K562 (cell line): Measurements from ENCODE around the gene RNF213. TPM values are rescaled to one million over a fixed set of nuclear protein-coding genes. Genes with fewer than 3 reads are reported as not detected.
A peak's percentile ranks its signal among the peaks of the same experiment; 100 is the strongest.

Experiments used
- ATAC-seq: fragments of 200-7000 bp; cut with Tn5 transposase; 3 replicates; pipeline ENCODE4 v1.9.1; 2020; ENCODE audit warnings: moderate library complexity
- BruUV-seq: library from RNA; stranded (reverse); fragments of 400-500 nt; replicated peaks from 2 replicates; lab custom pipeline; 2021; lab: Mats Ljungman, UMichigan
- CTCF ChIA-PET: fragments of 300-600 bp; formaldehyde crosslinking; extraction: SDS; loops from one replicate; lab custom pipeline; 2021; ENCODE audit warnings: low intra/inter-chr PET ratio; lab: Yijun Ruan, JAX
- POLR2A ChIA-PET: fragments of 300-600, 350-650 bp; sonication (Branson Sonifier 250); formaldehyde crosslinking; extraction: SDS; loops from one replicate; lab custom pipeline; 2021; ENCODE audit warnings: antibody characterized with exemption, inconsistent platforms; lab: Yijun Ruan, JAX
- DNase-seq, 4 experiments: peaks; one replicate each; pipeline versions ENCODE4 v3.0.0 to v3.0.0-alpha.2; 2011 to 2018; ENCODE audit warnings: low spot score in 3 of 4, mixed read lengths in 3 of 4; ENCODE audit errors: extremely low read depth in 1 of 4
- FAIRE-seq: peaks from 2 replicates; lab custom pipeline; 2011; peaks lifted over from hg19 to GRCh38; lab: Jason Lieb, UNC
- H2AFZ ChIP-seq: 2 replicates; pipeline ENCODE4 v1.6.0; 2011; ENCODE audit warnings: low read depth, low read length, control low read depth, inconsistent platforms
- H3K27ac ChIP-seq: fragments of 200-600 bp; 3 replicates; pipeline ENCODE4 v1.8.0; 2011; ENCODE audit warnings: low read depth, mild to moderate bottlenecking, control low read depth, inconsistent platforms, low read length, moderate library complexity, mixed read lengths; ENCODE audit errors: extremely low read depth
- H3K27me3 ChIP-seq, 2 experiments: fragments of 300-600 bp in 1 of 2; 2 replicates in 1 of 2; 3 replicates in 1 of 2; pipeline versions ENCODE4 v1.6.0 to v1.8.0; 2011; ENCODE audit warnings: inconsistent platforms in 2 of 2, low read length in 2 of 2, mild to moderate bottlenecking in 1 of 2, mixed read lengths in 1 of 2, moderate library complexity in 1 of 2; ENCODE audit not compliant: control insufficient read depth in 2 of 2, insufficient read depth in 2 of 2
- H3K36me3 ChIP-seq: fragments of 300-600 bp; 3 replicates; pipeline ENCODE4 v1.8.0; 2011; ENCODE audit warnings: mild to moderate bottlenecking, low read length, inconsistent platforms; ENCODE audit not compliant: control insufficient read depth, insufficient read depth
- H3K4me1 ChIP-seq, 2 experiments: fragments of 200-600 bp in 1 of 2; replicated peaks in 1 of 2; 2 replicates in 1 of 2; 3 replicates in 1 of 2; pipeline versions ENCODE4 v1.5.1 to v1.8.0; 2011; ENCODE audit warnings: inconsistent platforms in 2 of 2, low read length in 2 of 2, mild to moderate bottlenecking in 1 of 2, mixed read lengths in 1 of 2, moderate library complexity in 1 of 2; ENCODE audit not compliant: control insufficient read depth in 2 of 2, insufficient read depth in 2 of 2
- H3K4me2 ChIP-seq: 2 replicates; pipeline ENCODE4 v1.6.1; 2011; ENCODE audit warnings: low read length, control low read depth, inconsistent platforms, mixed read lengths; ENCODE audit not compliant: insufficient read depth
- H3K4me3 ChIP-seq: fragments of 200-600 bp; sonication (generic), shearing (Covaris generic); 2 replicates; pipeline ENCODE4 v1.5.1; 2016; ENCODE audit warnings: control low read depth, inconsistent platforms
- H3K79me2 ChIP-seq: fragments of 200-600 bp; 3 replicates; pipeline ENCODE4 v1.8.0; 2011; ENCODE audit warnings: low read length, inconsistent platforms; ENCODE audit not compliant: control insufficient read depth, insufficient read depth
- H3K9ac ChIP-seq, 2 experiments: 2 replicates each; pipeline versions ENCODE4 v1.6.0 to v1.6.1; 2011; ENCODE audit warnings: low read depth in 2 of 2, low read length in 2 of 2, control low read depth in 1 of 2, inconsistent platforms in 1 of 2, mild to moderate bottlenecking in 1 of 2, mixed read lengths in 1 of 2; ENCODE audit not compliant: insufficient read depth in 1 of 2
- H3K9me1 ChIP-seq: one replicate; pipeline ENCODE4 v1.6.0; 2011; ENCODE audit warnings: inconsistent platforms, mild to moderate bottlenecking, low read length, moderate library complexity; ENCODE audit not compliant: control insufficient read depth, insufficient read depth
- H3K9me3 ChIP-seq: replicated peaks from 2 replicates; pipeline ENCODE4 v1.5.1; 2011; ENCODE audit warnings: low read depth, low read length, inconsistent platforms; ENCODE audit not compliant: control insufficient read depth, insufficient read depth
- H4K20me1 ChIP-seq: replicated peaks from 2 replicates; pipeline ENCODE4 v1.6.1; 2011; ENCODE audit warnings: low read length, inconsistent platforms, mixed read lengths; ENCODE audit not compliant: control insufficient read depth, insufficient read depth
- LEF1 ChIP-seq: fragments of 450-650 bp; IDR thresholded peaks from 2 replicates; pipeline ENCODE4 v1.6.1; 2016; ENCODE audit warnings: mild to moderate bottlenecking
- WGBS: fragments of 100-300 bp; shearing (Covaris generic); methylation state at CpG from one replicate; pipeline ENCODE4 v1.1.6; 2016; ENCODE audit warnings: low coverage, mixed read lengths; ENCODE audit not compliant: insufficient coverage; ENCODE audit errors: missing lambda C conversion rate; 5-methylcytosine and 5-hydroxymethylcytosine counted together
- in situ Hi-C: fragments of 300-500 bp; cut with MboI; formaldehyde crosslinking; loops from 4 replicates; pipeline ENCODE4 v1.15.0; 2018; ENCODE audit warnings: inconsistent platforms, mixed read lengths
- intact Hi-C: fragments of 100-400 bp; cut with micrococcal nuclease; formaldehyde crosslinking; loops from 2 replicates; pipeline ENCODE4 v1.14.2; 2022
- polyA plus RNA-seq, 8 experiments: library from polyadenylated mRNA; depleted of rRNA in 4 of 8; stranded (reverse) in 5 of 8; unstranded in 3 of 8; fragments of >200 nt; fragmentation: Nextera tagmentation in 2 of 8; fragmentation: Illumina TruSeq in 1 of 8; extraction: Ambion mirVana in 2 of 8; extraction: Trizol in 1 of 8; gene quantifications; 2 replicates each; pipeline versions ENCODE4 v1.2.1 to v1.2.3, GENCODE V29; 2011 to 2014; ENCODE audit warnings: inconsistent platforms in 1 of 8, missing spikeins in 1 of 8
- total RNA-seq, 7 experiments: library from RNA; depleted of rRNA in 6 of 7; stranded (reverse); fragments of >200 nt in 6 of 7; fragmentation: Illumina TruSeq in 2 of 7; extraction: Trizol in 2 of 7; gene quantifications; 2 replicates each; pipeline versions ENCODE4 v1.2.1 to v1.2.3, GENCODE V29; 2011 to 2021; ENCODE audit warnings: low replicate concordance in 1 of 7
- TF ChIP-seq, protein P1 (sequence below): fragments of 450-650 bp; IDR thresholded peaks from 2 replicates; pipeline ENCODE4 v1.6.1; 2018; ENCODE audit not compliant: partially characterized antibody

Gene RNF213
- total and polyA plus RNA-seq, 9 of the 15 experiments (the other 6 are each of a cell fraction or from before 2014, with no cell fraction given), result 5.3 to 33.6 (median 17.9) TPM

DNA sequence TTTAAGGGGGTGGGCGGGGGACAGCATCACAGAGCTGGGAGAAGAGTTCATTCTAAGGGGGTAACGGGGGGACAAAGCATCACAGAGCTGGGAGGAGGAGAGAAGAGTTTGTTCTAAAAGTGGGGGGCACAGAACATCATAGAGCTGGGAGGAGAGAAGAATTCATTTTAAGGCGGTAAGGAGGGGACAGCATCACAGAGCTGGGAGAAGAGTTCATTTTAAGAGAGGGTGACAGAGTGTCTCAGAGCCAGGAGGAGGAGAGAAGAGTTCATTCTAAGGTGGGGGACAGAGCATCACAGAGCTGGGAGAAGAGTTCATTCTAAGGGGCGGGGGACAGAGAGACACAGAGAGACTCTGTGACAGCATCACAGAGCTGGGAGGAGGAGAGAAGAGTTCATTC lies 182.1 kb downstream of the RNF213 start:
- DNase-seq (no peak), ATAC-seq (no peak), FAIRE-seq (no peak)
- ChIA-PET CTCF (no interaction called here), POLR2A (interaction anchor here (0.6 kb wide), 1 partner anchor 9 kb away, joined by 3 read pairs; no protein-coding TSS in a partner anchor)
- intact Hi-C loops (no loop called here), in situ Hi-C loops (no loop called here)
- Histone ChIP-seq H3K27ac (no peak overlapping the region), H4K20me1 (peaks cover 8% of the 10 kb centered on the region), H3K27me3 (peaks cover 7 to 58% of the 10 kb centered on the region in 2 experiments; a peak in 3 of 5 replicates), H3K4me1 (peaks cover 0 to 30% of the 10 kb centered on the region in 2 experiments; a peak in 2 of 5 replicates), H3K79me2 (no peaks in the 10 kb centered on the region), H3K36me3 (no peaks in the 10 kb centered on the region), H3K4me3 (no peak overlapping the region), H3K9me3 (no peaks in the 10 kb centered on the region), H3K4me2 (no peak overlapping the region), H2AFZ (no peak overlapping the region), H3K9ac (no peak overlapping the region), H3K9me1 (no peaks in the 10 kb centered on the region)
- WGBS, result 0% methylated on average over 2 of the region's 4 CpGs
- TF ChIP-seq LEF1, result no peak
- TF ChIP-seq, protein P1, sequence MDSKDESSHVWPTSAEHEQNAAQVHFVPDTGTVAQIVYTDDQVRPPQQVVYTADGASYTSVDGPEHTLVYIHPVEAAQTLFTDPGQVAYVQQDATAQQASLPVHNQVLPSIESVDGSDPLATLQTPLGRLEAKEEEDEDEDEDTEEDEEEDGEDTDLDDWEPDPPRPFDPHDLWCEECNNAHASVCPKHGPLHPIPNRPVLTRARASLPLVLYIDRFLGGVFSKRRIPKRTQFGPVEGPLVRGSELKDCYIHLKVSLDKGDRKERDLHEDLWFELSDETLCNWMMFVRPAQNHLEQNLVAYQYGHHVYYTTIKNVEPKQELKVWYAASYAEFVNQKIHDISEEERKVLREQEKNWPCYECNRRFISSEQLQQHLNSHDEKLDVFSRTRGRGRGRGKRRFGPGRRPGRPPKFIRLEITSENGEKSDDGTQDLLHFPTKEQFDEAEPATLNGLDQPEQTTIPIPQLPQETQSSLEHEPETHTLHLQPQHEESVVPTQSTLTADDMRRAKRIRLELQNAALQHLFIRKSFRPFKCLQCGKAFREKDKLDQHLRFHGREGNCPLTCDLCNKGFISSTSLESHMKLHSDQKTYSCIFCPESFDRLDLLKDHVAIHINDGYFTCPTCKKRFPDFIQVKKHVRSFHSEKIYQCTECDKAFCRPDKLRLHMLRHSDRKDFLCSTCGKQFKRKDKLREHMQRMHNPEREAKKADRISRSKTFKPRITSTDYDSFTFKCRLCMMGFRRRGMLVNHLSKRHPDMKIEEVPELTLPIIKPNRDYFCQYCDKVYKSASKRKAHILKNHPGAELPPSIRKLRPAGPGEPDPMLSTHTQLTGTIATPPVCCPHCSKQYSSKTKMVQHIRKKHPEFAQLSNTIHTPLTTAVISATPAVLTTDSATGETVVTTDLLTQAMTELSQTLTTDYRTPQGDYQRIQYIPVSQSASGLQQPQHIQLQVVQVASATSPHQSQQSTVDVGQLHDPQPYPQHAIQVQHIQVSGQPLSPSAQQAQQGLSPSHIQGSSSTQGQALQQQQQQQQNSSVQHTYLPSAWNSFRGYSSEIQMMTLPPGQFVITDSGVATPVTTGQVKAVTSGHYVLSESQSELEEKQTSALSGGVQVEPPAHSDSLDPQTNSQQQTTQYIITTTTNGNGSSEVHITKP, result peak; percentile 19
- no TSS peak for BruUV-seq
